GM12801 (cell line): Measurements from ENCODE around the gene CD38.

Source experiments
- CTCF ChIP-seq: IDR thresholded peaks from one replicate; pipeline ENCODE4 v1.5.1; 2011; ENCODE audit warnings: control low read depth; ENCODE audit not compliant: insufficient read length; ENCODE audit errors: extremely low read depth

The CD38 gene

GRCh38 chr4:15847746-15848145 is 69.6 kb downstream of the CD38 start:
- TF ChIP-seq CTCF = no peak

- TF ChIP-seq CTCF = no peak
These were observed 70.2 kb downstream of the CD38 start for GRCh38 chr4:15848191-15848842.

GRCh38 chr4:15851969-15852368 is 73.8 kb downstream of the CD38 start:
- TF ChIP-seq CTCF = no peak

GRCh38 chr4:15852524-15852923 is 74.4 kb downstream of the CD38 start:
- TF ChIP-seq CTCF = no peak

GRCh38 chr4:15853345-15853744 is 75.2 kb downstream of the CD38 start:
- TF ChIP-seq CTCF = no peak

- no peak for TF ChIP-seq CTCF
These were observed 77.8 kb downstream of the CD38 start for GRCh38 chr4:15855804-15856475.

- TF ChIP-seq CTCF = no peak
These were observed 86.8 kb downstream of the CD38 start for GRCh38 chr4:15864651-15865566.
